Nephron progenitor cell (in vitro differentiated cells): ENCODE measurements around the gene MEIOC.

Source experiments
- DNase-seq: peaks from one replicate; pipeline ENCODE4 v3.0.0; 2021
- H3K27ac Mint-ChIP-seq: 2 replicates; pipeline ENCODE4 v1.8.0; 2021; ENCODE audit warnings: mild to moderate bottlenecking, moderate library complexity, mixed read lengths
- H3K27me3 Mint-ChIP-seq: 2 replicates; pipeline ENCODE4 v1.8.0; 2021; ENCODE audit warnings: mild to moderate bottlenecking, low read depth, mixed read lengths; ENCODE audit not compliant: poor library complexity
- H3K36me3 Mint-ChIP-seq: 2 replicates; pipeline ENCODE4 v1.8.0; 2021; ENCODE audit warnings: low read depth, mixed read lengths
- H3K4me1 Mint-ChIP-seq: 2 replicates; pipeline ENCODE4 v1.8.0; 2021; ENCODE audit warnings: mixed read lengths
- H3K4me3 Mint-ChIP-seq: 2 replicates; pipeline ENCODE4 v1.8.0; 2021; ENCODE audit warnings: mild to moderate bottlenecking, moderate library complexity, mixed read lengths
- H3K9me3 Mint-ChIP-seq: 2 replicates; pipeline ENCODE4 v1.8.0; 2021; ENCODE audit warnings: mild to moderate bottlenecking, moderate library complexity, mixed read lengths
- CTCF ChIP-seq: fragments of 200-600 bp; sonication (generic); IDR thresholded peaks from 2 replicates; pipeline ENCODE4 v1.5.0; 2021; ENCODE audit warnings: antibody characterized with exemption

Gene MEIOC

GRCh38 chr17:44652727-44653126 is 3.5 kb upstream of the MEIOC start:
- Mint-ChIP-seq H3K4me3 (no peak overlapping the region), H3K36me3 (peaks cover 6% of the 10 kb centered on the region), H3K27me3 (peaks cover 87% of the 10 kb centered on the region), H3K4me1 (peaks cover 4% of the 10 kb centered on the region), H3K9me3 (peaks cover 35% of the 10 kb centered on the region), H3K27ac (no peak overlapping the region)
- DNase-seq = no peak
- TF ChIP-seq CTCF = no peak

GRCh38 chr17:44653384-44653783 is 2.9 kb upstream of the MEIOC start:
- Mint-ChIP-seq H3K4me1 (peaks cover 4% of the 10 kb centered on the region), H3K27ac (no peak overlapping the region), H3K27me3 (peaks cover 88% of the 10 kb centered on the region), H3K9me3 (peaks cover 35% of the 10 kb centered on the region), H3K4me3 (no peak overlapping the region), H3K36me3 (peaks cover 6% of the 10 kb centered on the region)
- DNase-seq = no peak
- no peak for TF ChIP-seq CTCF

GRCh38 chr17:44653954-44654353 is 2.3 kb upstream of the MEIOC start:
- Mint-ChIP-seq H3K27me3 (peaks cover 88% of the 10 kb centered on the region), H3K4me3 (no peak overlapping the region), H3K36me3 (peaks cover 6% of the 10 kb centered on the region), H3K9me3 (peaks cover 35% of the 10 kb centered on the region), H3K27ac (no peak overlapping the region), H3K4me1 (peaks cover 4% of the 10 kb centered on the region)
- DNase-seq = no peak
- no peak for TF ChIP-seq CTCF

- H3K27me3 Mint-ChIP-seq = peaks cover 35% of the 10 kb centered on the region
- no peaks in the 10 kb centered on the region for H3K36me3 Mint-ChIP-seq
- no peak for DNase-seq
Measured at GRCh38 chr17:44661835-44662234, 5.6 kb downstream of the MEIOC start.

GRCh38 chr17:44663095-44663494 is 6.8 kb downstream of the MEIOC start:
- Mint-ChIP-seq H3K27ac (no peak overlapping the region), H3K9me3 (no peaks in the 10 kb centered on the region), H3K27me3 (peaks cover 26% of the 10 kb centered on the region), H3K4me3 (no peak overlapping the region), H3K4me1 (no peaks in the 10 kb centered on the region), H3K36me3 (no peaks in the 10 kb centered on the region)
- DNase-seq = no peak
- TF ChIP-seq CTCF = no peak

More at GRCh38 chr17:44661835-44662234, 5.6 kb downstream of the MEIOC start:
- Mint-ChIP-seq H3K4me3 (no peak overlapping the region), H3K9me3 (peaks cover 5% of the 10 kb centered on the region), H3K27ac (no peak overlapping the region), H3K4me1 (peaks cover 4% of the 10 kb centered on the region)
- no peak for TF ChIP-seq CTCF

GRCh38 chr17:44664867-44665266 is 8.6 kb downstream of the MEIOC start:
- no peak for TF ChIP-seq CTCF
- no peaks in the 10 kb centered on the region for H3K36me3 Mint-ChIP-seq
- H3K27me3 Mint-ChIP-seq = peaks cover 14% of the 10 kb centered on the region
- no peak for DNase-seq
- H3K9me3 Mint-ChIP-seq = no peaks in the 10 kb centered on the region
- no peaks in the 10 kb centered on the region for H3K4me1 Mint-ChIP-seq
- no peak overlapping the region for H3K4me3 Mint-ChIP-seq
- no peak overlapping the region for H3K27ac Mint-ChIP-seq
